Occipital lobe (tissue), 2 donors: Measurements from ENCODE around the gene PRR27. TPM values are rescaled to one million over a fixed set of nuclear protein-coding genes. Genes with fewer than 3 reads are reported as not detected.
"Not testable (repeated sequence)": the region's sequence is repeated elsewhere in the genome, so short reads cannot be mapped to it uniquely, and the experiment has no call there.

Experiments
- DNase-seq: peaks from one replicate; lab custom pipeline; 2025; lab: John Stamatoyannopoulos, UW
- total RNA-seq: library from RNA; depleted of rRNA; stranded (reverse); fragments of >200 nt; gene quantifications from one replicate; pipeline ENCODE4 v1.2.3, GENCODE V29; 2014

Gene PRR27
- total RNA-seq, 1 donor from 2014 or later: not detected

DNA sequence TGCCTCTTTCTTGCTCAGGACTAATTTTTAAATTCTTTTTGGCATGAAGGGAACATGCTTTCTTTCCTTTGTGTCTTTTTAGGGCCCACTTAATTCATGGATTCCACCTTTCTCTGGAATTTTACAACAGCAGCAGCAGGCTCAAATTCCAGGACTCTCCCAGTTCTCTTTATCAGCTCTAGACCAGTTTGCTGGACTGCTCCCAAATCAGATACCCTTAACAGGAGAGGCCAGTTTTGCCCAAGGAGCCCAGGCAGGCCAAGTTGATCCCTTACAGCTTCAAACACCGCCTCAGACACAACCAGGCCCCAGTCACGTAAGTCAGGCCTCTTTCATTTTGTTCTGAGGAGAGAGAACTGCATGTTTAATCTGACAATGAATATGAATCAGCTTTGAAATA lies 43.8 kb downstream of the PRR27 start:
- DNase-seq: no peak

GRCh38 chr4:70203601-70204000 lies 49.6 kb downstream of the PRR27 start:
- DNase-seq: no peak

DNA sequence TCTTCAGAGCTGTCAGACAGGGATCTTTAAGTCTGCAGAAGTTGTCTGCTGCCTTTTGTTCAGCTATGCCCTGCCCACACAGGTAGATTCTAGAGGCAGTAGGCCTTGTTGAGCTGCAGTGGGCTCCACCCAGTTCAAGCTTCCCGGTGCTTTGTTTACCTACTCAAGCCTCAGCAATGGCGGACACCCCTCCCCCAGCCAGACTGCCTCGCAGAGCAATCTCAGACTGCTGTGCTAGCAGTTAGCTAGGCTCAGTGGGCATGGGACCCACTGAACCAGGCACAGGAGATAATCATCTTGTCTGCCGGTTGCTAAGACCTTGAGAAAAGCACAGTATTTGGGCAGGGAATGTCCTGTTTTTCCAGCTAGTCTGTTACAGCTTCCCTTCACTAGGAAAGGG lies 58.7 kb downstream of the PRR27 start:
- not testable (repeated sequence) for DNase-seq

Other genes starting within 250 kb of the PRR27 start
- gene CSN1S1, start 223.2 kb upstream of the PRR27 start, total RNA-seq: not detected
- gene CSN2, start 188.5 kb upstream of the PRR27 start, total RNA-seq: not detected
- not detected for gene STATH, start 158.3 kb upstream of the PRR27 start, total RNA-seq
- gene HTN3, start 125.8 kb upstream of the PRR27 start, total RNA-seq: not detected
- gene HTN1, start 103.8 kb upstream of the PRR27 start, total RNA-seq: not detected
- gene ODAM, start 41.5 kb downstream of the PRR27 start, total RNA-seq: not detected
- not detected for gene FDCSP, start 71.9 kb downstream of the PRR27 start, total RNA-seq
- gene CSN3, start 88.4 kb downstream of the PRR27 start, total RNA-seq: not detected
- gene CABS1, start 180.7 kb downstream of the PRR27 start, total RNA-seq: not detected
- gene SMR3A, start 206.5 kb downstream of the PRR27 start, total RNA-seq: not detected
- gene SMR3B, start 228.9 kb downstream of the PRR27 start, total RNA-seq: not detected
- gene OPRPN, start 243.7 kb downstream of the PRR27 start, total RNA-seq: not detected